RWPE2 (cell line): ENCODE data around the gene MBLAC1.

Experiments
- ATAC-seq: fragments of 200-7000 bp; cut with Tn5 transposase; 3 replicates; pipeline ENCODE4 v1.9.1; 2021; ENCODE audit warnings: low read depth
- DNase-seq: peaks from one replicate; pipeline ENCODE4 v3.0.0-alpha.2; 2020; ENCODE audit warnings: low spot score
- H3K27ac ChIP-seq: fragments of 450-650 bp; 2 replicates; pipeline ENCODE4 v1.5.1; 2017; ENCODE audit warnings: mild to moderate bottlenecking; ENCODE audit not compliant: poor library complexity, severe bottlenecking
- H3K27me3 ChIP-seq: fragments of 250-450 bp; sonication (Bioruptor Pico); 2 replicates; pipeline ENCODE4 v1.5.1; 2021; ENCODE audit warnings: mild to moderate bottlenecking, moderate library complexity; ENCODE audit not compliant: insufficient read depth, poor library complexity, severe bottlenecking
- H3K36me3 ChIP-seq: fragments of 250-450 bp; sonication (Bioruptor Pico); 2 replicates; pipeline ENCODE4 v1.5.1; 2020; ENCODE audit warnings: low read depth, mild to moderate bottlenecking, moderate library complexity
- H3K4me1 ChIP-seq: fragments of 250-450 bp; sonication (Bioruptor Pico); 2 replicates; pipeline ENCODE4 v1.5.1; 2021; ENCODE audit warnings: mild to moderate bottlenecking, moderate library complexity; ENCODE audit not compliant: insufficient read depth, poor library complexity, severe bottlenecking
- H3K4me3 ChIP-seq: fragments of 250-450 bp; sonication (Bioruptor Pico); 2 replicates; pipeline ENCODE4 v1.5.1; 2021; ENCODE audit warnings: mild to moderate bottlenecking, moderate library complexity; ENCODE audit not compliant: severe bottlenecking
- H3K9me3 ChIP-seq: fragments of 250-450 bp; sonication (Bioruptor Pico); 2 replicates; pipeline ENCODE4 v1.5.1; 2021; ENCODE audit warnings: mild to moderate bottlenecking, moderate library complexity; ENCODE audit not compliant: severe bottlenecking
- CTCF ChIP-seq: fragments of 450-650 bp; IDR thresholded peaks from one replicate; pipeline ENCODE4 v1.5.1; 2017; ENCODE audit warnings: mild to moderate bottlenecking, moderate library complexity; ENCODE audit not compliant: poor library complexity, severe bottlenecking

The MBLAC1 gene

GRCh38 chr7:100081535-100082102, 45.1 kb upstream of the MBLAC1 start, which contains the start of gene ZNF3:
Gene ZNF3 (minus strand): TSS chr7:100081723. CDS start chr7:100077357, 4,366 bp downstream.
- ATAC-seq = peak; percentile 87
- H3K27me3 ChIP-seq = no peaks in the 10 kb centered on the region

GRCh38 chr7:100082978-100083377, 43.8 kb upstream of the MBLAC1 start:
- Histone ChIP-seq H3K36me3 (peaks cover 23% of the 10 kb centered on the region), H3K4me3 (no peak overlapping the region), H3K9me3 (no peaks in the 10 kb centered on the region), H3K27me3 (no peaks in the 10 kb centered on the region), H3K27ac (no peak overlapping the region), H3K4me1 (peaks cover 20% of the 10 kb centered on the region)
- ATAC-seq (no peak), DNase-seq (no peak)
- no peak for TF ChIP-seq CTCF

More at GRCh38 chr7:100081535-100082102, 45.1 kb upstream of the MBLAC1 start, which contains the start of gene ZNF3:
- DNase-seq = peak; percentile 97
- no peaks in the 10 kb centered on the region for H3K9me3 ChIP-seq
- peak within 1 kb of the TSS; percentile 97 for H3K4me3 ChIP-seq
- H3K36me3 ChIP-seq = peaks cover 36% of the 10 kb centered on the region
- peak within 1 kb of the TSS; percentile 33 for H3K27ac ChIP-seq
- H3K4me1 ChIP-seq = peaks cover 10% of the 10 kb centered on the region
- TF ChIP-seq CTCF = peak; percentile 98

DNA sequence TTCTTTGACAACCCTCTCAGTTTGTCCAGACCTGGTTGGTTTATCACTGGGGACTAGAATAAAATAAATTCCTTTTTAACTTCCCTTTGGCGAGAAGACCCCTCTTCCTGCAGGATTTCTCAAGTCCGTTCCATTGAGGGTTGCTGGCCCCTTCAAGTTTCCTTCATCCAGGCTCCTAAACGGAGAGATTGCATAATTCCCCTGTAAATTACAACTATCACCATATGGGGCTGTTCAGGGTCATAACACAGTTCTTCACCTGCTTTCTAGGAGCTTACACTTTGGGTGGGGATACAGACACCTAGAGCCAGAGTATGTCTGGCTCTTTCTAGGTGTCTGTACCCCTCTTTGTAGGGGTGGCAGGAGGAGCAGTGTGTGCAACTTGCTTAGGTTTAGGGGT, 41.3 kb upstream of the MBLAC1 start:
- H3K36me3 ChIP-seq = peaks cover 5% of the 10 kb centered on the region
- TF ChIP-seq CTCF = no peak
- DNase-seq (no peak), ATAC-seq (no peak)
- H3K27ac ChIP-seq = no peak overlapping the region
- H3K4me1 ChIP-seq = peaks cover 21% of the 10 kb centered on the region
- no peaks in the 10 kb centered on the region for H3K9me3 ChIP-seq
- no peak overlapping the region for H3K4me3 ChIP-seq
- no peaks in the 10 kb centered on the region for H3K27me3 ChIP-seq

DNA sequence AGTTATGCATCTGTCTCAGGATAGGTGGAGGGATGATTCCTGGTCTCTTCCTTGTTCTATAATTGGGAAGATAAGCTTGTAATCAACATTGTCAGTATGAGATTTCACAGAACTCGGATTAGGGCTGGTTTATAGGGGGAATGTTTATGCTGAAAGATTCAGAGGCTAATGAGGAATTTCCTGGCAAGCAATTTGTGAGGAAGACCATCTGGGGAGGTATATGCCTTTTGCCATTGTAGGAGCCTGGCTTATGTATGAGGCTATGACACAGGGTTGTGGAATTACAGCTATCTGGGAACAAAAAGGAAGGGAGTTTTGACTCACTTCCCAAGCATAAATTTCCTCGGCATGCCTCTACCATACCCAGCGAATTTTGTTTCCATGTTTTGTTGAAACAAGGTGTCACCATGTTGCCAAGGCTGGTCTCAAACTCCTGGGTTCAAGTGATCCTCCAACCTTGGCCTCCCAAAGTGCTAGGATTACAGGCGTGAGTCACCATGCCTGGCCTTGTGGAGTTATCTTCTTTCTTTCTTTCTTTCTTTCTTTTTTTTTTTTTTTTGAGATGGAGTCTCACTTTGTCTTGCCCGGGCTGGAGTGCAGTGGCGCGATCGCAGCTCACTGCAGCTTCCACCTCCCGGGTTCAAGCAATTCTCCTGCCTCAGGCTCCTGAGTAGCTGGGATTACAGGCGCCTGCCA, 39.6 kb upstream of the MBLAC1 start:
- no peaks in the 10 kb centered on the region for H3K9me3 ChIP-seq
- no peak for DNase-seq
- H3K4me3 ChIP-seq = no peak overlapping the region
- H3K4me1 ChIP-seq = peaks cover 18% of the 10 kb centered on the region
- ATAC-seq = peak; percentile 71
- peak overlapping the region; percentile 90 for H3K27ac ChIP-seq
- peaks cover 21% of the 10 kb centered on the region for H3K36me3 ChIP-seq
- H3K27me3 ChIP-seq = no peaks in the 10 kb centered on the region
- no peak for TF ChIP-seq CTCF
